Urothelium cell line (cell line): ENCODE data around the gene DRC3.

Source experiments
- DNase-seq: peaks from one replicate; pipeline ENCODE4 v3.0.0; 2011; ENCODE audit warnings: low spot score, mixed read lengths
- FAIRE-seq: peaks from 2 replicates; lab custom pipeline; 2011; peaks lifted over from hg19 to GRCh38; lab: Jason Lieb, UNC

Gene DRC3

GRCh38 chr17:18041776-18042175 lies 69.1 kb downstream of the DRC3 start:
- DNase-seq: no peak
- FAIRE-seq: no peak

DNA sequence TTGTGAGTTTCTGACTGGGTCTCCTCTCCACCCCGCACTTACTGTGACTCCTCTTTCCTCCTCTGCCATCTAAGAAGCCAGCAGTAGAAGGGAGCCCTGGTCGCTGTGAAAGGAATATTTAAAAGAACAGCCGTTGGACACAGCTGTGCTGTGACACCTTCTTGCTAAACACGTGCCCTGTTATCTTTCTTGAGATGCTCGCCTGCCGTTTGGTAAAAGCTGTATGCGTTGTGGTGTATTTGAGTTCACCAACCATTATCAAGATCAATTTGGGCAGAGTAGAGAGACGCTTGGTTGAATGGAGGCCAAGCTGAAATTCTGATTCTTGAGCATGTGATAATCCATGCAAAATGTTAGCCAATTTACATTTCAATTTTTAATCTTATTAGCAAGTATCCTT lies 70.3 kb downstream of the DRC3 start:
- DNase-seq: no peak
- FAIRE-seq: no peak

GRCh38 chr17:18043491-18043890 lies 70.8 kb downstream of the DRC3 start:
- DNase-seq: no peak
- no peak for FAIRE-seq

- FAIRE-seq (no peak), DNase-seq (no peak)
Measured at GRCh38 chr17:18044609-18045008, 71.9 kb downstream of the DRC3 start.

- FAIRE-seq (no peak), DNase-seq (no peak)
Measured at GRCh38 chr17:18045691-18046350, 73.2 kb downstream of the DRC3 start.

DNA sequence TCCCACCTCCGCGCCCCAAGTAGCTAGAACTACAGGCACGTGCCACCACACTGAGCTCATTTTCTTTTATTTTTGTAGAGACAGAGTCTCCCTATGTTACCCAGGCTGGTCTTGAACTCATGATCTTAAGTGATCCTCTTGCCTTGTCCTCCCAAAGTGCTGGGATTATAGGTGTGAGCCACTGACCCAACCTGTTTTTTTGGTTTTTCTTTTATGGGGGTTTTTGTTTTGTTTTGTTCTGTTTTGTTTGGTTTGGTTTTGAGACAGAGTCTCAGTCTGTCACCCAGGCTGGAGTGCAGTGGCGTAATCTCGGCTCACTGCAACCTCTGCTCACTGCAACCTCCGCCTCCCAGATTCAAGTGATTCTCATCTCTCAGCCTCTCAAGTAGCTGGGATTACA lies 82.9 kb downstream of the DRC3 start:
- no peak for DNase-seq

DNA sequence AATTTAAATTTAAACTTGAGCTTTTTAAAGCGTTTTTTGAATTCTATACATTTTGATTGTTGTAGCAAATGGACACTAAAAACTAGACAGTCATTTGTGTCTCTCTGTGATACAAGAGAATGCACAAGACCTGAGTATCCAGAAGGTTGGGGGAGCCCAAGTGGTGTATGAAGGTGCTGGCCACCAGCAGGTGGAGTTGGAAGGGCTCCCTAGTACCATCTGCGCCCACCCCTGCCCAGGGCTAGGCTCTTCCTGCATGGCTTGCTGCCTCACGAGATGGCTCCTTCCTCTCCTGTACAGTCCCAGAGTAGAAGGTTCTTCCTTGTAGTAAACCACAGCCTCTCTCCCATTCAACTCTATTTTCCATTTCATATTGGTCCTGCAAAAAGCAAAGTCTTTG lies 83.6 kb downstream of the DRC3 start:
- no peak for DNase-seq
- no peak for FAIRE-seq

More for the DNA sequence above, 82.9 kb downstream of the DRC3 start:
- no peak for FAIRE-seq

GRCh38 chr17:18059283-18059682 lies 86.6 kb downstream of the DRC3 start:
- no peak for DNase-seq
- no peak for FAIRE-seq

DNA sequence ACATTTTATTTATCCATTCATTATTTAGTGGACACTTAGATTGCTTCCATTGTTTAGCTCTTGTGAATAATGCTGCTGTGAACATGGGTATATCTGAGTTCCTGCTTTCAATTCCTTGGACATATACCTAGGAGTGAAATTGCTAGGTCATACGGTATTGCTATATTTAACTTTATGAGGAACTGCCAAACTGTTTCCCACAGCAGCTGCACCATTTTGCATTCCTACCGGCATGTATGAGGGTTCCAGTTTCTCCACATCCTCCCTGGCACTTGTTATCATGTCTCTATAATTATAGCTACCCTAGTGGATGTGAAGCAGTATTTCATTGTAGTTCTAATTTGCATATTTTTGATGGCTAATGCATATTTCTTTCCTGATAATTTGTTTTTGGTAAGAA lies 91.4 kb downstream of the DRC3 start:
- DNase-seq: no peak
- FAIRE-seq: no peak

DNA sequence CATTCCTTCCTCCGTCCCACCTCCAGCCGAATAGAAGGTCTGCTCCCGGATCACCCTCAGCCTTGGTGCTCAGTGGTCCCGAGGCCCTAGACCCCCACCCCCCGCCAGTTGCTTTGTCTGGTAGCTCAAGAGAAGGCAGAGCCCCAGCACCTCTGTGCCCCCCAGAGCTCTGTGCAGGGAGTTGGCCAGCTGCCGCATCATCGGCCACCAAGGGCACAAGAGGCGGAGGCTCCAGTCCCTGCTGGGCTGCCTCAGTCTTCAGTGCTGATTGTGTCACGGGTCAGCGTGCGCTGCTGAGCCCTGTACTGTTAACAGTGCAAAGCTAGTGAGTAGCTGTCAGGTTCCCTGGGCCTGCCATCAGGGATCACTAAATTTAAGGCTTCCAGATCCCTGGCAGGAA lies 92.9 kb downstream of the DRC3 start:
- no peak for FAIRE-seq
- DNase-seq: no peak
